Spleen (tissue), 11 donors: Measurements from ENCODE around the gene FAM83F. TPM values are rescaled to one million over a fixed set of nuclear protein-coding genes. Genes with fewer than 3 reads are reported as not detected.
A peak's percentile ranks its signal among the peaks of the same experiment; 100 is the strongest.

Source experiments
- DNase-seq: peaks from one replicate; pipeline ENCODE4 v3.0.0-alpha.2; 2020
- H3K27ac ChIP-seq, 8 donors: fragments of 200-600 bp; sonication (generic) in 7 of 8; 1 replicate in 4 of 8; 2 replicates in 4 of 8; pipeline versions ENCODE4 v1.5.0 to v1.8.0; 2016 to 2021; ENCODE audit warnings: inconsistent platforms in 4 of 8, mild to moderate bottlenecking in 4 of 8, moderate library complexity in 1 of 8
- H3K27me3 ChIP-seq, 7 donors: fragments of 200-600 bp; sonication (generic) in 6 of 7; replicated peaks in 1 of 7; 1 replicate in 4 of 7; 2 replicates in 3 of 7; pipeline versions ENCODE4 v1.5.0 to v1.8.0; 2016 to 2021; ENCODE audit warnings: inconsistent platforms in 3 of 7, mild to moderate bottlenecking in 1 of 7
- H3K36me3 ChIP-seq, 6 donors: fragments of 200-600 bp; sonication (generic) in 5 of 6; 1 replicate in 4 of 6; 2 replicates in 2 of 6; pipeline versions ENCODE4 v1.5.0 to v1.8.0; 2016 to 2021; ENCODE audit warnings: inconsistent platforms in 2 of 6
- H3K4me1 ChIP-seq, 6 donors: fragments of 200-600 bp; sonication (generic) in 5 of 6; 1 replicate in 3 of 6; 2 replicates in 3 of 6; pipeline versions ENCODE4 v1.5.0 to v1.8.0; 2016 to 2021; ENCODE audit warnings: inconsistent platforms in 3 of 6
- H3K4me3 ChIP-seq, 8 donors: fragments of 200-600 bp; sonication (generic) in 7 of 8; 1 replicate in 4 of 8; 2 replicates in 4 of 8; pipeline versions ENCODE4 v1.5.0 to v1.8.0; 2016 to 2021; ENCODE audit warnings: inconsistent platforms in 4 of 8, mild to moderate bottlenecking in 4 of 8, moderate library complexity in 2 of 8
- H3K9me3 ChIP-seq, 8 donors: fragments of 200-600 bp; sonication (generic) in 7 of 8; 1 replicate in 4 of 8; 2 replicates in 4 of 8; pipeline versions ENCODE4 v1.5.0 to v1.8.0; 2016 to 2021; ENCODE audit warnings: inconsistent platforms in 4 of 8
- CTCF ChIP-seq, 11 experiments: fragments of 200-600 bp in 7 of 11; fragments of 450-650 bp in 4 of 11; sonication (generic) in 4 of 11; IDR thresholded peaks in 8 of 11; conservative IDR thresholded peaks in 3 of 11; 1 replicate in 7 of 11; 2 replicates in 4 of 11; pipeline versions ENCODE4 v1.4.0 to v1.8.0; 2016 to 2021; ENCODE audit warnings: antibody characterized with exemption in 11 of 11, inconsistent platforms in 4 of 11, mild to moderate bottlenecking in 1 of 11
- POLR2A ChIP-seq, 3 donors: fragments of 450-650 bp; IDR thresholded peaks; one replicate each; pipeline ENCODE4 v1.5.1; 2017; ENCODE audit warnings: antibody characterized with exemption in 3 of 3, mild to moderate bottlenecking in 1 of 3
- POLR2AphosphoS5 ChIP-seq, 3 donors: sonication (generic); formaldehyde crosslinking; IDR thresholded peaks; one replicate each; pipeline ENCODE4 v1.5.1; 2017; ENCODE audit warnings: antibody characterized with exemption in 3 of 3
- WGBS, 5 donors: extraction: QIAGEN DNeasy Blood & Tissue Kit in 3 of 5; methylation state at CpG; one replicate each; pipeline versions ENCODE4 v1.1.5 to v1.1.7; 2013 to 2018; 5-methylcytosine and 5-hydroxymethylcytosine counted together
- intact Hi-C: fragments of 100-400 bp; cut with DNase I; formaldehyde crosslinking; loops from one replicate; pipeline ENCODE4 v1.15.0; 2023; ENCODE audit warnings: low total_unique reads
- polyA plus RNA-seq, 3 donors: library from polyadenylated mRNA; stranded (reverse); fragments of 200-250 nt; gene quantifications; one replicate each; pipeline ENCODE4 v1.2.1, GENCODE V29; 2013
- total RNA-seq, 7 donors: library from RNA; depleted of rRNA in 3 of 7; stranded (reverse); fragments of >200 nt in 3 of 7; fragmentation: NEBNext Ultra II Directional in 4 of 7; extraction: Animal tissue kit (Norgen Biotek cat#: 25700) in 4 of 7; gene quantifications; one replicate each; pipeline versions ENCODE4 v1.1.0 to v1.2.1, GENCODE V29; 2016 to 2021
- donor health status: healthy with polysubstance abuse.
- donor health status: DM: no; HTN: no; CAD: no; lungs with moderate emphysema.
- donor health status: DM: no; HTN: no; CAD: no.
- donor health status: Bipolar disorder and iron deficiency.
- donor health status: healthy.
- donor health status: DM: no; HTN: no; CAD: no.
- donor health status: DM: yes; HTN: yes; CAD: no.

FAM83F gene
- total and polyA plus RNA-seq, 10 donors, result 0.02 to 0.28 (median 0.12) TPM; not detected in 2

GRCh38 chr22:40025856-40026255 lies 31.1 kb downstream of the FAM83F start:
- TF ChIP-seq CTCF (IDR thresholded peaks at IDR 0.05 in 8 of 11, conservative IDR thresholded peaks at IDR 0.05 in 3 of 11), result no peak
- no peak for TF ChIP-seq POLR2A (IDR thresholded peaks at IDR 0.05)
- TF ChIP-seq POLR2AphosphoS5 (IDR thresholded peaks at IDR 0.05), result no peak
- Histone ChIP-seq H3K27me3 (peaks cover 0 to 6% (median 0%) of the 10 kb centered on the region in 7 donors), H3K27ac (no peak overlapping the region), H3K4me3 (no peak overlapping the region), H3K36me3 (no peaks in the 10 kb centered on the region), H3K9me3 (no peaks in the 10 kb centered on the region), H3K4me1 (peaks cover 0 to 11% (median 8%) of the 10 kb centered on the region in 6 donors)
- intact Hi-C loops, result no loop called here
- peak; percentile 36 for DNase-seq
- 88 to 97% (median 92%) methylated on average over 8 to 10 of the region's 10 CpGs for WGBS, 5 donors

- no peak for TF ChIP-seq CTCF (IDR thresholded peaks at IDR 0.05 in 8 of 11, conservative IDR thresholded peaks at IDR 0.05 in 3 of 11)
- no peak for TF ChIP-seq POLR2A (IDR thresholded peaks at IDR 0.05)
- no peak for TF ChIP-seq POLR2AphosphoS5 (IDR thresholded peaks at IDR 0.05)
- H3K4me1 ChIP-seq, result peaks cover 0 to 11% (median 8%) of the 10 kb centered on the region in 6 donors
- H3K36me3 ChIP-seq, result no peaks in the 10 kb centered on the region
- no peak overlapping the region for H3K27ac ChIP-seq
- intact Hi-C loops, result no loop called here
- H3K27me3 ChIP-seq, result peaks cover 0 to 6% (median 0%) of the 10 kb centered on the region in 7 donors
- no peaks in the 10 kb centered on the region for H3K9me3 ChIP-seq
- peak; percentile 47 for DNase-seq
- WGBS, 5 donors, result 83 to 90% (median 88%) methylated on average over 7 of the region's 7 CpGs
- H3K4me3 ChIP-seq, result no peak overlapping the region
These were observed 31.9 kb downstream of the FAM83F start for GRCh38 chr22:40026641-40027040.

GRCh38 chr22:40027191-40028097 lies 32.7 kb downstream of the FAM83F start:
- TF ChIP-seq CTCF (IDR thresholded peaks at IDR 0.05 in 8 of 11, conservative IDR thresholded peaks at IDR 0.05 in 3 of 11) (no peak), POLR2A (IDR thresholded peaks at IDR 0.05) (no peak), POLR2AphosphoS5 (IDR thresholded peaks at IDR 0.05) (no peak)
- DNase-seq, result peak; percentile 39
- Histone ChIP-seq H3K36me3 (no peaks in the 10 kb centered on the region), H3K4me1 (peaks cover 0 to 11% (median 8%) of the 10 kb centered on the region in 6 donors), H3K9me3 (no peaks in the 10 kb centered on the region), H3K27me3 (peaks cover 0 to 6% (median 0%) of the 10 kb centered on the region in 7 donors), H3K4me3 (no peak overlapping the region), H3K27ac (no peak overlapping the region)
- WGBS, 5 donors, result 66 to 89% (median 85%) methylated on average over 17 to 21 of the region's 21 CpGs
- intact Hi-C loops, result no loop called here

- peak; percentile 39 for DNase-seq
- intact Hi-C loops, result no loop called here
These were observed 33.3 kb downstream of the FAM83F start for GRCh38 chr22:40028098-40028425.

More at GRCh38 chr22:40028098-40028425, 33.3 kb downstream of the FAM83F start:
- Histone ChIP-seq H3K27ac (no peak overlapping the region), H3K4me3 (no peak overlapping the region), H3K4me1 (peaks cover 0 to 11% (median 8%) of the 10 kb centered on the region in 6 donors), H3K36me3 (no peaks in the 10 kb centered on the region), H3K27me3 (peaks cover 0 to 6% (median 0%) of the 10 kb centered on the region in 7 donors), H3K9me3 (no peaks in the 10 kb centered on the region)
- 86 to 93% (median 90%) methylated on average over 5 to 6 of the region's 6 CpGs; no CpG with 5 or more reads in 1 of the 5 donors for WGBS, 5 donors
- TF ChIP-seq POLR2AphosphoS5 (IDR thresholded peaks at IDR 0.05) (no peak), CTCF (IDR thresholded peaks at IDR 0.05 in 8 of 11, conservative IDR thresholded peaks at IDR 0.05 in 3 of 11) (no peak), POLR2A (IDR thresholded peaks at IDR 0.05) (no peak)
